HCT116 (cell line): ENCODE measurements around the gene CRACDL. TPM values are rescaled to one million over a fixed set of nuclear protein-coding genes. Genes with fewer than 3 reads are reported as not detected.

Experiments used
- ATAC-seq: fragments of 200-7000 bp; cut with Tn5 transposase; 2 replicates; pipeline ENCODE4 v1.9.1; 2020; ENCODE audit warnings: mild to moderate bottlenecking, moderate library complexity
- BruUV-seq: library from RNA; stranded (reverse); fragments of 400-500 nt; replicated peaks from 2 replicates; lab custom pipeline; 2021; lab: Mats Ljungman, UMichigan
- CTCF ChIA-PET: fragments of 300-600 bp; sonication (Branson Sonifier 250); formaldehyde crosslinking; loops from one replicate; lab custom pipeline; 2021; ENCODE audit warnings: antibody characterized with exemption; lab: Charles Lee
- POLR2A ChIA-PET: fragments of 300-600, 350-600 bp; sonication (Branson Sonifier 250); formaldehyde crosslinking; loops from one replicate; lab custom pipeline; 2021; ENCODE audit warnings: antibody characterized with exemption; lab: Charles Lee
- RAD21 ChIA-PET, 2 experiments: fragments of 300-600 bp; sonication (Branson Sonifier 250); formaldehyde crosslinking; loops; one replicate each; lab custom pipeline; 2023; ENCODE audit warnings: low total read pairs in 2 of 2; ENCODE audit not compliant: uncharacterized antibody in 2 of 2, unreplicated experiment in 2 of 2, low non-redundant PET in 1 of 2; lab: Charles Lee
- DNase-seq: peaks from one replicate; pipeline ENCODE4 v3.0.0-alpha.2; 2010; ENCODE audit warnings: low read depth, low spot score
- H2AFZ ChIP-seq: fragments of 200-600 bp; shearing (Covaris generic), sonication (generic); 2 replicates; pipeline ENCODE4 v1.6.1; 2017; ENCODE audit warnings: low read depth, mixed run types, mixed read lengths, antibody characterized with exemption, low read length; ENCODE audit not compliant: poor library complexity, severe bottlenecking
- H3K27ac ChIP-seq: 2 replicates; pipeline ENCODE4 v1.5.1; 2012; ENCODE audit warnings: low read depth, low read length
- H3K27me3 ChIP-seq: fragments of 200-600 bp; sonication (generic); 2 replicates; pipeline ENCODE4 v1.6.1; 2016; ENCODE audit warnings: mixed run types, low read length, mixed read lengths; ENCODE audit not compliant: insufficient read depth
- H3K36me3 ChIP-seq, 2 experiments: fragments of 200-500 bp in 1 of 2; fragments of 200-600 bp in 1 of 2; sonication (Bioruptor generic) in 1 of 2; sonication (generic) in 1 of 2; 2 replicates each; pipeline versions ENCODE4 v1.5.1 to v1.6.1; 2014 to 2016; ENCODE audit warnings: low read length in 2 of 2, inconsistent platforms in 1 of 2, mixed read lengths in 1 of 2, mixed run types in 1 of 2; ENCODE audit not compliant: insufficient read depth in 2 of 2, control insufficient read depth in 1 of 2
- H3K4me1 ChIP-seq, 2 experiments: fragments of 200-600 bp in 1 of 2; sonication (generic) in 1 of 2; 2 replicates each; pipeline versions ENCODE4 v1.5.1 to v1.6.1; 2012 to 2017; ENCODE audit warnings: low read length in 2 of 2, inconsistent platforms in 1 of 2, mild to moderate bottlenecking in 1 of 2, mixed read lengths in 1 of 2, mixed run types in 1 of 2, moderate library complexity in 1 of 2; ENCODE audit not compliant: insufficient read depth in 2 of 2, control insufficient read depth in 1 of 2
- H3K4me2 ChIP-seq: fragments of 200-600 bp; sonication (generic); 2 replicates; pipeline ENCODE4 v1.6.1; 2017; ENCODE audit warnings: mixed run types, low read length, mixed read lengths
- H3K4me3 ChIP-seq, 2 experiments: fragments of 200-600 bp in 1 of 2; sonication (generic) in 1 of 2; replicated peaks in 1 of 2; 2 replicates each; pipeline ENCODE4 v1.5.1; 2011 to 2016; ENCODE audit warnings: low read length in 2 of 2, control low read depth in 1 of 2, low read depth in 1 of 2, mild to moderate bottlenecking in 1 of 2, mixed read lengths in 1 of 2, mixed run types in 1 of 2
- H3K79me2 ChIP-seq: fragments of 200-600 bp; sonication (generic); 2 replicates; pipeline ENCODE4 v1.6.1; 2017; ENCODE audit warnings: mild to moderate bottlenecking, mixed run types, low read length, moderate library complexity, mixed read lengths; ENCODE audit not compliant: insufficient read depth
- H3K9ac ChIP-seq: fragments of 200-600 bp; sonication (generic); 2 replicates; pipeline ENCODE4 v1.6.1; 2016; ENCODE audit warnings: low read length, mixed read lengths
- H3K9me2 ChIP-seq: fragments of 200-600 bp; sonication (generic), shearing (Covaris generic); 2 replicates; pipeline ENCODE4 v1.6.1; 2017; ENCODE audit warnings: mixed run types, mild to moderate bottlenecking, moderate library complexity; ENCODE audit not compliant: insufficient read depth
- H3K9me3 ChIP-seq, 2 experiments: fragments of 200-500 bp in 1 of 2; fragments of 200-600 bp in 1 of 2; sonication (Bioruptor generic) in 1 of 2; sonication (generic) in 1 of 2; 2 replicates each; pipeline ENCODE4 v1.6.1; 2014 to 2017; ENCODE audit warnings: low read length in 2 of 2, mixed read lengths in 2 of 2, inconsistent platforms in 1 of 2, low read depth in 1 of 2, mild to moderate bottlenecking in 1 of 2, mixed run types in 1 of 2, moderate library complexity in 1 of 2; ENCODE audit not compliant: control insufficient read depth in 1 of 2, insufficient read depth in 1 of 2
- H4K20me1 ChIP-seq: fragments of 200-600 bp; sonication (generic), shearing (Covaris generic); 2 replicates; pipeline ENCODE4 v1.6.1; 2017; ENCODE audit warnings: mixed run types, mild to moderate bottlenecking, moderate library complexity; ENCODE audit not compliant: insufficient read depth
- CEBPB ChIP-seq: IDR thresholded peaks from 2 replicates; pipeline ENCODE4 v1.6.1; 2012; ENCODE audit warnings: low read depth
- EGR1 ChIP-seq: IDR thresholded peaks from 2 replicates; pipeline ENCODE4 v1.6.1; 2012; ENCODE audit warnings: low read depth
- JUND ChIP-seq: IDR thresholded peaks from 2 replicates; pipeline ENCODE4 v1.6.1; 2012
- RAD21 ChIP-seq: IDR thresholded peaks from 2 replicates; pipeline ENCODE4 v1.6.1; 2012; ENCODE audit warnings: low read depth, mild to moderate bottlenecking
- YY1 ChIP-seq: IDR thresholded peaks from 2 replicates; pipeline ENCODE4 v1.6.1; 2011; ENCODE audit warnings: low read length, low read depth, moderate library complexity, mild to moderate bottlenecking; ENCODE audit not compliant: insufficient replicate concordance; ENCODE audit errors: extremely low read depth
- ZFX ChIP-seq: fragments of 450-650 bp; IDR thresholded peaks from 2 replicates; pipeline ENCODE4 v1.6.1; 2017
- intact Hi-C: fragments of 100-400 bp; cut with micrococcal nuclease; formaldehyde crosslinking; loops from 2 replicates; pipeline ENCODE4 v1.10.0; 2022
- total RNA-seq: library from RNA; stranded (reverse); gene quantifications from one replicate; pipeline ENCODE4 v1.2.1, GENCODE V29; 2021; ENCODE audit not compliant: unreplicated experiment

The CRACDL gene
- total RNA-seq, 1 experiment from 2014 or later: 1.1 TPM

DNA sequence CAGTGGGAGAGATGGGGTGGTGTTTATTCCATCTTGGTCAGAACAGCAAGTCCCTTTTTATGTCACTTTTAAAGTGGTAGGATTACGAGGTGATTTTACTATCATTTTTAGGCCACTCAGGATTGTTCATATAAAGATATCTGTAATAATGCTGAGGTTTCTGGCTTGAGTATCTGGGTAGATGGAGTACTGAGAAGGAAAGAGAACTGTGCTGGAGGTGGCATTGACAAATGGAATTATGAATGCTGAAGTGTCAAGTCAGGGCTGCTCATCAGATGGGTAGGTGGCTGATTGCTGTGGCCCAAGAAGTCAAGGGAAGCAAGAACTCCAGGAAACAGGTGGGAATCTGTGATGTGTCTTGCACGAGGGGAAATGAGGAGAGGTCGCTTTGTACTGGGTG, 119.7 kb downstream of the CRACDL start:
- no peaks in the 10 kb centered on the region for H3K27me3 ChIP-seq
- no peaks in the 10 kb centered on the region for H3K9me2 ChIP-seq
- ChIA-PET CTCF (no interaction called here), POLR2A (no interaction called here), RAD21 (no interaction called here)
- DNase-seq (no peak), ATAC-seq (no peak)
- no TSS peak for BruUV-seq
- H3K4me3 ChIP-seq: no peak overlapping the region
- no peak overlapping the region for H2AFZ ChIP-seq
- H3K4me2 ChIP-seq: no peak overlapping the region
- no peak overlapping the region for H3K27ac ChIP-seq
- no peak for TF ChIP-seq ZFX
- H3K9ac ChIP-seq: no peak overlapping the region
- no peaks in the 10 kb centered on the region for H3K36me3 ChIP-seq
- H4K20me1 ChIP-seq: no peaks in the 10 kb centered on the region
- H3K9me3 ChIP-seq: no peaks in the 10 kb centered on the region
- H3K4me1 ChIP-seq: no peaks in the 10 kb centered on the region
- no peaks in the 10 kb centered on the region for H3K79me2 ChIP-seq
- intact Hi-C loops: no loop called here

DNA sequence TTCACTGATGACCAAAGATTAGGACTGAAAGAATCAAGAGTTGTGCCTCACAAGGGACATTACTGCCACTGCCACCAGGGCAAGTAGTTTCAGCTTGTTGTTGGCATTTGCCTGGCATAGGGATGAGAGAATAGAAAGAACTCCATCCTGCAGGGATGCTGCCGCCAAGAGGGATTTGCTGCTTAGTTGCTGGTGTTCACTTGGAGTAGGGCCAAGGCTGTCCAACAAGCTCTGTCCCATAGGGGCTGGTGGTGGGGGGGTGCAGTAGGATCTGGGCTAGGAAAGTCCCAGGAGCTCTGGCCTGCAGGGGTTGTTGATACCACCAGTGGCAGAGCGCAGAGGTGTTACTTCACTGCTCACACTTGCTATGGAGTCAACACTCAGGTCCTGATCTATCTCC, 120.2 kb downstream of the CRACDL start:
- Histone ChIP-seq H3K9me3 (no peaks in the 10 kb centered on the region), H2AFZ (no peak overlapping the region), H3K4me1 (no peaks in the 10 kb centered on the region), H3K9ac (no peak overlapping the region), H3K4me3 (no peak overlapping the region), H3K9me2 (no peaks in the 10 kb centered on the region), H3K36me3 (no peaks in the 10 kb centered on the region), H3K4me2 (no peak overlapping the region), H3K79me2 (no peaks in the 10 kb centered on the region), H4K20me1 (no peaks in the 10 kb centered on the region), H3K27ac (no peak overlapping the region), H3K27me3 (no peaks in the 10 kb centered on the region)
- intact Hi-C loops: no loop called here
- no peak for DNase-seq
- ChIA-PET POLR2A (no interaction called here), CTCF (no interaction called here), RAD21 (no interaction called here)
- BruUV-seq: no TSS peak
- no peak for TF ChIP-seq EGR1
- no peak for TF ChIP-seq JUND
- TF ChIP-seq CEBPB: no peak
- no peak for TF ChIP-seq RAD21
- ATAC-seq: no peak

DNA sequence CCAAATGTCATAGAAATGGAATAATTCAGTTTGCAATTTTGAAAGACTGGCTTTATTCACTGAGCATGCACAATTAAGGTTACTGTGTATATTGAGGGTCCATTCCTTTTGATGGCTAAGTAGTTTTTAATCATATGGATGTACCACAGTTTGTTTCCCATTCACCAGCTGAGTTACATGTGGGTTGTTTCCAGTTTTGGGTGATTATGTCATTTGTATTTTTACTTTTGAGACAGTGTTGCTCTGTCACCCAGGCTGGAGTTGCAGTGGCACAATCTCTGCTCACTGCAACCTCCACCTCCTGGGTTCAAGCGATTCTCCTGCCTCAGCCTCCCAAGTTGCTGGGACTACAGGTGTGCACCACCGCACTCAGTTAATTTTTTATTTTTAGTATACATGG, 124.3 kb downstream of the CRACDL start:
- Histone ChIP-seq H2AFZ (no peak overlapping the region), H3K9ac (no peak overlapping the region), H3K79me2 (no peaks in the 10 kb centered on the region), H3K9me2 (no peaks in the 10 kb centered on the region), H3K4me2 (no peak overlapping the region), H3K36me3 (no peaks in the 10 kb centered on the region), H3K27ac (no peak overlapping the region), H3K4me3 (no peak overlapping the region), H4K20me1 (no peaks in the 10 kb centered on the region), H3K4me1 (no peaks in the 10 kb centered on the region), H3K27me3 (peaks cover 9% of the 10 kb centered on the region; the same call in 1 of the 2 replicates), H3K9me3 (no peaks in the 10 kb centered on the region)
- intact Hi-C loops: no loop called here
- ATAC-seq (no peak), DNase-seq (no peak)
- ChIA-PET RAD21 (no interaction called here), CTCF (no interaction called here), POLR2A (no interaction called here)
- TF ChIP-seq YY1: no peak
- BruUV-seq: no TSS peak
